Mesothelial cell of epicardium (in vitro differentiated cells): ENCODE measurements around the gene PFN3. TPM values are rescaled to one million over a fixed set of nuclear protein-coding genes. Genes with fewer than 3 reads are reported as not detected.

Experiments
- DNase-seq, 2 experiments: peaks; one replicate each; pipeline ENCODE4 v3.0.0; 2021; ENCODE audit warnings: low spot score in 2 of 2; ENCODE audit not compliant: unreplicated experiment in 2 of 2
- H3K27ac Mint-ChIP-seq: 2 replicates; pipeline ENCODE4 v1.8.0; 2021; ENCODE audit warnings: mixed read lengths
- H3K27me3 Mint-ChIP-seq: 2 replicates; pipeline ENCODE4 v1.8.0; 2021; ENCODE audit warnings: low read depth, mixed read lengths
- H3K36me3 Mint-ChIP-seq: 2 replicates; pipeline ENCODE4 v1.8.0; 2021; ENCODE audit warnings: mixed read lengths
- H3K4me1 Mint-ChIP-seq: 2 replicates; pipeline ENCODE4 v1.8.0; 2021; ENCODE audit warnings: mixed read lengths
- H3K4me3 Mint-ChIP-seq: 2 replicates; pipeline ENCODE4 v1.8.0; 2021; ENCODE audit warnings: mild to moderate bottlenecking, moderate library complexity, mixed read lengths
- H3K9me3 Mint-ChIP-seq: 2 replicates; pipeline ENCODE4 v1.8.0; 2021; ENCODE audit warnings: mixed read lengths
- CTCF ChIP-seq: fragments of 200-600 bp; sonication (generic); IDR thresholded peaks from one replicate; pipeline ENCODE4 v1.5.0; 2021; ENCODE audit warnings: antibody characterized with exemption; ENCODE audit not compliant: unreplicated experiment
- total RNA-seq: library from RNA; stranded (reverse); gene quantifications from 3 replicates; pipeline ENCODE4 v1.2.1, GENCODE V29; 2021

Gene PFN3
- total RNA-seq, 1 donor from 2014 or later, result not detected

GRCh38 chr5:177387405-177387804 lies 13.1 kb downstream of the PFN3 start:
- no peak overlapping the region for H3K27ac Mint-ChIP-seq
- DNase-seq, result no peak
- H3K36me3 Mint-ChIP-seq, result no peaks in the 10 kb centered on the region
- no peak for TF ChIP-seq CTCF
- peaks cover 13% of the 10 kb centered on the region for H3K4me1 Mint-ChIP-seq
- H3K4me3 Mint-ChIP-seq, result no peak overlapping the region
- no peaks in the 10 kb centered on the region for H3K27me3 Mint-ChIP-seq
- no peaks in the 10 kb centered on the region for H3K9me3 Mint-ChIP-seq

- H3K27me3 Mint-ChIP-seq, result no peaks in the 10 kb centered on the region
- H3K4me3 Mint-ChIP-seq, result no peak overlapping the region
- H3K27ac Mint-ChIP-seq, result no peak overlapping the region
- no peak for TF ChIP-seq CTCF
- peaks cover 13% of the 10 kb centered on the region for H3K4me1 Mint-ChIP-seq
- no peak for DNase-seq
- no peaks in the 10 kb centered on the region for H3K36me3 Mint-ChIP-seq
- no peaks in the 10 kb centered on the region for H3K9me3 Mint-ChIP-seq
These were observed 13.9 kb downstream of the PFN3 start for GRCh38 chr5:177386542-177386941.

GRCh38 chr5:177385720-177386119 lies 14.7 kb downstream of the PFN3 start:
- DNase-seq, result no peak
- H3K27me3 Mint-ChIP-seq, result no peaks in the 10 kb centered on the region
- TF ChIP-seq CTCF, result no peak
- H3K27ac Mint-ChIP-seq, result no peak overlapping the region
- no peaks in the 10 kb centered on the region for H3K36me3 Mint-ChIP-seq
- no peak overlapping the region for H3K4me3 Mint-ChIP-seq
- H3K9me3 Mint-ChIP-seq, result no peaks in the 10 kb centered on the region
- H3K4me1 Mint-ChIP-seq, result peaks cover 13% of the 10 kb centered on the region

GRCh38 chr5:177384134-177384533 lies 16.3 kb downstream of the PFN3 start, which contains the start of gene SLC34A1:
Gene SLC34A1 (plus strand): TSS chr5:177384434. CDS start chr5:177385742, 1,308 bp downstream.
- Mint-ChIP-seq H3K4me3 (no peak within 1 kb of the TSS), H3K36me3 (no peaks in the 10 kb centered on the region), H3K27ac (no peak within 1 kb of the TSS), H3K4me1 (no peaks in the 10 kb centered on the region), H3K9me3 (no peaks in the 10 kb centered on the region), H3K27me3 (no peaks in the 10 kb centered on the region)
- DNase-seq, result no peak
- no peak for TF ChIP-seq CTCF

- no peaks in the 10 kb centered on the region for H3K27me3 Mint-ChIP-seq
- H3K4me3 Mint-ChIP-seq, result no peak overlapping the region
- no peak overlapping the region for H3K27ac Mint-ChIP-seq
- no peak for DNase-seq
- no peaks in the 10 kb centered on the region for H3K9me3 Mint-ChIP-seq
- no peaks in the 10 kb centered on the region for H3K36me3 Mint-ChIP-seq
- H3K4me1 Mint-ChIP-seq, result no peaks in the 10 kb centered on the region
- no peak for TF ChIP-seq CTCF
These were observed 17.3 kb downstream of the PFN3 start for GRCh38 chr5:177383181-177383580.
